GM18502 (cell line): ENCODE data around the gene YPEL1.

Experiments
- ATAC-seq: cut with Tn5 transposase; IDR thresholded peaks from one replicate; pipeline ENCODE4 v1.9.1; 2021; ENCODE audit warnings: mild to moderate bottlenecking; ENCODE audit not compliant: unreplicated experiment, poor library complexity

Gene YPEL1

DNA sequence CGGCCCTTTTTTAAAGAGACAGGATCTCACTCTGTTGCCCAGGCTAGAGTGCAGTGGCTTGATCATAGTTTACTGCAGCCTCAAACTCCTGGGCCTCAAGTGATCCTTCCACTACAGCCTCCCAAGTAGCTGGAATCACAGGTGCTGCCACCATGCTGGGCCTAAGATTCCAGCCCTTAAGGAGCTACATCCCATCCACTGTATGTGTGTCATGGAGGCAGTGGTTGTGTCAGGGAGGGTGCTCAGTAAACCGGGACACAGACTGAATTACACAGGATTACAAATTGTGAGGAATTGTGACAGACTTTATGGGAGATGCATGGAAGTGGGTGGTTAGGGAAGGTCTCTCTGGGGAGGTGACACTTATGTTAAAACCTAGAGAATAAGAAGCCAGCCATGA lies 71.9 kb downstream of the YPEL1 start:
- ATAC-seq, result no peak

DNA sequence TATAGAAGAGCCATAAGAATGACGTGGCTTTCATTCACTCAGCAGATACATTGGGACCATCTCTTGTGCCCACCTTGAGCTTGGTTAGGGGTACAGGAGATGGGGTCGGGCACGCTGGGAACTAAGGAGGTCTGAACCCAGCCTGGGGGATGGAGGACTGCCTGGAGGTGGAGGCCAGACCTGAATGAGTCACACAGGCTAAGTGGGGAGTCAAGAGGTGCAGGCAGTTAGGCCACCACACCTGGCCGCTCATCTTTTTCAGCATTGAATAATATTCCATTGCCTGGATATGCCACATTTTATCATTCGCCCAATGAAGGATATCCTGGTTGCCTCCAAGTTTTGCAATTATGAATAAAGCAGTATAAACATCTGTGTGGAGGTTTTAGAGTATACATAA lies 73.6 kb downstream of the YPEL1 start:
- no peak for ATAC-seq

DNA sequence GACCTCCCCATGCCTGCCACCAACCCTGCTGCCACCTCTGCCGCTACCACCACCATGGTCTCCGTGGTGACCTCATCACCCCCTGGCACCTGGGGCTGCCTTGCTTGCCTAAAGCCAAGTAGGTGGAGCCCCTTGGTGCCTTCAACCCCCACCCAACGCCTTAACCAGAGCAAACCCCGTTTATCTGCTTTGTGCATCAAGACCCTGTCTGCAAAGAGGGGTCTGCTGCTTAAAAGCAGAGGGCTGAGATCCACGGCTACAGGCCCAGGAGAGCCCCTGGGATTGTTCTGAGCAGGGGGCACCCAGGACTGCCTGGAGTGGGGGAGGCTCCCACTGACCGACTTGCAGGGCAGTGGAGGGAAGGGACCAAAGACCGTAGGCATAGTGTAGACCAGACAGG lies 74.7 kb downstream of the YPEL1 start:
- no peak for ATAC-seq

DNA sequence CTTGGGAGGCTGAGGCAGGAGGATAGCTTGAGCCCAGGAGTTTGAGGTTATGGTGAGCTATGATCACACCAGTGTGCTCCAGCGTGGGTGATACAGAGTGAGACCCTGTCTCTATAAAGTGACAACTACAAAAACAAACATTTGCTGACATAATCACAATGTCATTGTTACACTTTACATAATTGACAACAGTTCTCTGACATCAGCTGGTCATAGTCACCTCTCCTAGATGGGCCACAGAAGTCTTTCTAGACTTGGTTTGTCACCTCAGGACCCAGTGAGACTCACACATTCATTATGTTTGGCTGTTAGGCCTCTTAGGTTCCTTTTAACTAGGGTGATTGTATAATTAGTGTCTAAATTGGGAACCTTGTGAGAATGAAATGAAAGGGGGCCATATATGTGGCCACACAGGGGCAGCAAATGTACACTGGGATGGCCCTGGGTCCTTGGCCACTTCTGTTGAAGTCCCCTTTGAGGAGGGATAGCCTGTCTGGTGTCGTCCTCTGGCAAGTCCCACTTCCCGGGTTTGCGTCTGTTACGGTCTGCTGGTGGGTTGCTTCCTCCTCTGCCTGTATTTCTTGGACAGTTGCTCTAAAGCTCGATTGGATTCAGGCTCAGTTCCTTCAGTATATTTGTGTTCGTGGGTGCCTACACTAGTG lies 75.6 kb downstream of the YPEL1 start:
- no peak for ATAC-seq

- ATAC-seq, result peak; percentile 78
These were observed 78.1 kb downstream of the YPEL1 start for GRCh38 chr22:21657360-21658032.

GRCh38 chr22:21657020-21657359 lies 78.6 kb downstream of the YPEL1 start:
- ATAC-seq, result no peak

DNA sequence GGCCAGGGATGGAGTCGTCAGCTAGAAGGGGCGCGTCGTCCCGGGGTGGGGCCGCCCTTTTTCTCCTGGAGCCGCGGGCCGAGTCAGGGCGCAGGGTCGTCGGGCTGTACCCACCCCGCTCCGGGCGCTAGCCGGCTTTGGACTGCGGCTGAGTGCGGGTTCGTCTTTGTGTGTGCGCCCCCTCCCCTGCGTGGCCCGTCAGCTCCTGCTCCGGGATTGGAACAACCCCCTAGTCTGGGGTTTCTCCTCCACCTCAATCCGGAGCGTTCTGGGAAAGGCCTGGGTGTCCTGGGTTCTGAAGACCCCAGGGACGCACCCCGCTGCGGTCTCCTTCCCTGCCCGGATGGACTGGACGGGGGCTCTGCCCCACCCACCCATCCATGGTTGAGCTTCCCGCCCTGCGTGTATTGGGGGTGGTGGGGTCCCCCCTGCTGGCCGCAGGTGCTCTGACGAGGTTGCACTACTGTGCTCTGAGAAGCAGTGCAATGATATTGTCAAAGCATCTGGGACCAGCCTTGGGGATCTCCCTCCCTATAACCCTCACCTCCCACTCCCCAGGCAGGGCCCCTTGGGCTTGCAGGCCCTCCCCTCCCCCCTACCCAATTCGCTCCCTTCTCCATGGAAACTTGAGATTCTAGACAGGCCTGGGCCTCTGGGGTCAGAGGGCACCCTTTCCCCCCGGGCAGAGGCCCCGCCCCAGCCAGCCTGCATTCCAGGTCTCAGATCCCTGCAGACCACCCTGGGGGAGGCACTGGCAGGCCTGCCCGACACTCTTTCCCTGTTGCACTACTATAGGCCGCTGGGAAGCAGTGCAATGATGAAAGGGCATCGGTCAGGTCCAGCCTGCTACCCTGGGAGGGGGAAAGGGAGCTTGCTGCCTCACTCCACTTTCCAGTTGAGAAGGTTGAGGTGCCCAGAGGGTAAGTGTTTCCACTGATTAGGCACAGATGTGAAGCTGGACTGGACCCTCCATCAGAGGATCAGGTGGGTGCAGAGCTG lies 82.7 kb downstream of the YPEL1 start:
- no peak for ATAC-seq

DNA sequence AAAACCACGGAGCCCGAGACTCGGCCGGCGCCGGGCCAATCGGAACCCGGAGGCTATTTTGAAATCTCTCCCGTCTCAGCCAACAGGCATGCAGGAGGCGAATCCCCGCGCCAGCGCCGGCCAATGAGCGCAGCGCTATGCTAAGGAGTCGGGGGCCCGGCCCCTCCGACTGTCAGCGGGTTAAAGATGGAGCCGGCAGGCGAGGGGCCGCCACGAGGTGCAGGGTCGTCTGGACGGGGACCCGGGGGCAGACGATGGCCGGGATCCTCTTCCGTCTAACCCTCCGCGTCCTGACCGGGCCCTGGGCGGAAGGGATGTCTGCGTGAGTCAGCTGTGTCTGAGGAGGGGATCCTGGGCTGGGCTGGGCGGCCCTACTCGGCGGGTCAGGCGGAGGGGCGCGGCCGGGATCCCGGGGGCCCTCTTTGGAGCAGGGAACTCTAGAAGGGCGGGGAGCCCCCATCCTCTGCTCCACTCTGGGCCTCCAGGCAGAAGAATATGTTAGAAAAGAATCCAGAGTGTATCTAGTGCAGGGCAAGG lies 83.5 kb downstream of the YPEL1 start:
- peak; percentile 83 for ATAC-seq

GRCh38 chr22:21651521-21652009 lies 84.0 kb downstream of the YPEL1 start:
- ATAC-seq, result peak; percentile 27

DNA sequence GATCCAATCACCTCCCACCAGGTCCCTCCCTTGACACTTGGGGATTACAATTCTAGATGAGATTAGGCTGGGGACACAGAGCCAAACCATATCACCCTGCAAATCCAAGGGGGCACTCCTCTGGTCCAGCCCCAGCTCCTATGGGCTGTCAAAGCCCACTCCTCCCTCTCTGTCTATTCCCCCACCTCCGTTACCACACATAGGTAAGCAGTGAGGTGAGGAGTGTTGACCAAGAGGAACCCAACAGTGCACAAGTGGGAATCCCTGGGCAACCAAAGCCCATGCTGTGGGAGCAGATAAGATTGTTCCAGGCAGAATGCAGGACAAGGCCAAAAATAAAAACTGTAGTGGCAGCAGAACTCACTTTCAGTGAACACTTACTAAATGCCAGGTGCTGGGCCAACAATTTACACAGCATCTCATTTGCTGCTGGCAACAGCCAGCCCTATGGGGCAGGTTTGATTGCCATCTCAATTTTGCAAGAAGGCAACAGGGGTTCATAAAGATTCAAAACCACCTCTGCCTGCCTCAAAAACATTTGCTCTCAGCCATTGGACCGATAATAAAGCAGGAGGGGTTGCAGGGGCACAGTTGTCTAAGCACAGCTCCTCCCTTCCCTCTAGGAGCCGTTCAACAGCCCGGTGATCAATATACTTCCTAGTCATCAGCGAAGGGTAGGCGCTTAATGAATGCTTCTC lies 84.6 kb downstream of the YPEL1 start:
- ATAC-seq, result no peak

DNA sequence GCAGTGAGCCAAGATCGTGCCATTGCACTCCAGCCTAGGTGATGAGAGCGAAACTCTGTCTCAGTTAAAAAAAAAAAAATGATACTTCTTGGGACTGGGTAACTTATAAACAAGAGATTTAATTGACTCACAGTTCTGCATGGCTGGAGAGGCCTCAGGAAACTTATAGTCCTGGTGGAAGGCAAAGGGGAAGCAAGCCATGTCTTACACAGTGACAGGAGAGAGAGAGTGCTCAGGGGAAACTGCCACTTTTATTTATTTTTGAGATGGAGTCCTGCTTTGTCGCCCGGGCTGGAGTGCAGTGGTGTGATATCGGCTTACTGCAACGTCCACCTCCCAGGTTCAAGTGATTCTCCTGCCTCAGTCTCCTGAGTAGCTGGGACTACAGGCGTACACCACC lies 85.3 kb downstream of the YPEL1 start:
- no peak for ATAC-seq
